Testis (tissue), 2 donors: ENCODE measurements around the gene SMTNL2.

Experiments
- POLR2A ChIP-seq: fragments of 450-650 bp; IDR thresholded peaks from one replicate; pipeline ENCODE4 v1.6.1; 2017; ENCODE audit warnings: antibody characterized with exemption, mild to moderate bottlenecking, moderate library complexity
- TF ChIP-seq, protein P1 (sequence below), 3 experiments: fragments of 450-650 bp in 2 of 3; fragments of 200-600 bp in 1 of 3; sonication (generic) in 1 of 3; IDR thresholded peaks; one replicate each; pipeline ENCODE4 v1.5.1; 2016 to 2019; ENCODE audit warnings: antibody characterized with exemption in 3 of 3, mild to moderate bottlenecking in 2 of 3, moderate library complexity in 1 of 3

DNA sequence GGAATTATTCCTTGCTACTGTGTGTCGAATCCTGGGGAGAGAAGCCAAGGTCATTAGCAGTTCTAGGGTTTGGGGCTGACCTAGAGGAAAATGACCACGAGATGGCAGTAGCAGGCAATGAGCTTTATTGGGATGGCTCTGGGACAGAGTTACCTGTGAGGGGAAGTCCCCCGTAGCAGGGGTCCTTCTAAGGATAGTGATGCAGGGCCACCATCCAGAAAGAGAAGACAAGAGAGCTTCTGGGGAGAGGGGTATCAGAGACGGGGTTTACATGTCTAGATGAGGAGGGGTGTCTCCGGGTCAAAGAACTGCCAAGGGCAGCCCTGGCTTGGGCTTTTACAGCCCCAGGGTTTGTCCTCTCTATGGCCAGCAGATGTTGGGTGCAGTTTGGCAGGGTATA, 17.5 kb upstream of the SMTNL2 start:
- TF ChIP-seq, protein P1, sequence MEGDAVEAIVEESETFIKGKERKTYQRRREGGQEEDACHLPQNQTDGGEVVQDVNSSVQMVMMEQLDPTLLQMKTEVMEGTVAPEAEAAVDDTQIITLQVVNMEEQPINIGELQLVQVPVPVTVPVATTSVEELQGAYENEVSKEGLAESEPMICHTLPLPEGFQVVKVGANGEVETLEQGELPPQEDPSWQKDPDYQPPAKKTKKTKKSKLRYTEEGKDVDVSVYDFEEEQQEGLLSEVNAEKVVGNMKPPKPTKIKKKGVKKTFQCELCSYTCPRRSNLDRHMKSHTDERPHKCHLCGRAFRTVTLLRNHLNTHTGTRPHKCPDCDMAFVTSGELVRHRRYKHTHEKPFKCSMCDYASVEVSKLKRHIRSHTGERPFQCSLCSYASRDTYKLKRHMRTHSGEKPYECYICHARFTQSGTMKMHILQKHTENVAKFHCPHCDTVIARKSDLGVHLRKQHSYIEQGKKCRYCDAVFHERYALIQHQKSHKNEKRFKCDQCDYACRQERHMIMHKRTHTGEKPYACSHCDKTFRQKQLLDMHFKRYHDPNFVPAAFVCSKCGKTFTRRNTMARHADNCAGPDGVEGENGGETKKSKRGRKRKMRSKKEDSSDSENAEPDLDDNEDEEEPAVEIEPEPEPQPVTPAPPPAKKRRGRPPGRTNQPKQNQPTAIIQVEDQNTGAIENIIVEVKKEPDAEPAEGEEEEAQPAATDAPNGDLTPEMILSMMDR (IDR thresholded peaks at IDR 0.05): peak; percentile 74 to 80 (median 76)
- no peak for TF ChIP-seq POLR2A
